ENCODE results near the gene NRCAM.
A peak's percentile ranks its signal among the peaks of the same experiment; 100 is the strongest.

NRCAM gene

DNA sequence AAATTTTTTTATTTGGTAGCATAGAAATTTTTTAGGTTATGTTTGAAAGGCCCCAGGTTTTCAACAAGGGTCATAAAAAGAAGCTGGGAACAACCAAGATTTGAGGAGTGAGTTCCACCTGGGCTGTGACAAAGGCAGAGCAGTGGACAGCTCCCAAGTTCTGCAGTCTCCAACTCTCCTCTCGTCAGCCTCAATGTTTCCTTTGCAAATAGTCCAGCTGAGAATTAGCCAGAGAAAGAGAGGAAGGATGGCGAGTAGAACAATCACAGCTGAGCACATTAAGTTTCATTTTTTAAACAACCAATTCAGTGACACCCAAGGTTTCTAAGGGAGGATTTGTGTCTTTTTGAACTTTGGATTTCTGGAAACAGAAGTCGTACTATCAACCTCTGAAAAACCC lies 143.2 kb downstream of the NRCAM start:
- no peak for DNase-seq (ENCODE audit: low spot score)
- TF ChIP-seq, protein P1, sequence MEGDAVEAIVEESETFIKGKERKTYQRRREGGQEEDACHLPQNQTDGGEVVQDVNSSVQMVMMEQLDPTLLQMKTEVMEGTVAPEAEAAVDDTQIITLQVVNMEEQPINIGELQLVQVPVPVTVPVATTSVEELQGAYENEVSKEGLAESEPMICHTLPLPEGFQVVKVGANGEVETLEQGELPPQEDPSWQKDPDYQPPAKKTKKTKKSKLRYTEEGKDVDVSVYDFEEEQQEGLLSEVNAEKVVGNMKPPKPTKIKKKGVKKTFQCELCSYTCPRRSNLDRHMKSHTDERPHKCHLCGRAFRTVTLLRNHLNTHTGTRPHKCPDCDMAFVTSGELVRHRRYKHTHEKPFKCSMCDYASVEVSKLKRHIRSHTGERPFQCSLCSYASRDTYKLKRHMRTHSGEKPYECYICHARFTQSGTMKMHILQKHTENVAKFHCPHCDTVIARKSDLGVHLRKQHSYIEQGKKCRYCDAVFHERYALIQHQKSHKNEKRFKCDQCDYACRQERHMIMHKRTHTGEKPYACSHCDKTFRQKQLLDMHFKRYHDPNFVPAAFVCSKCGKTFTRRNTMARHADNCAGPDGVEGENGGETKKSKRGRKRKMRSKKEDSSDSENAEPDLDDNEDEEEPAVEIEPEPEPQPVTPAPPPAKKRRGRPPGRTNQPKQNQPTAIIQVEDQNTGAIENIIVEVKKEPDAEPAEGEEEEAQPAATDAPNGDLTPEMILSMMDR (IDR thresholded peaks at IDR 0.05; ENCODE audit: borderline replicate concordance, control extremely low read depth, extremely low read depth, insufficient read depth, missing control alignments): no peak
- in situ Hi-C loops (cut with MboI; ENCODE audit: low sequenced_read_pairs, unreplicated experiment): no loop called here

DNA sequence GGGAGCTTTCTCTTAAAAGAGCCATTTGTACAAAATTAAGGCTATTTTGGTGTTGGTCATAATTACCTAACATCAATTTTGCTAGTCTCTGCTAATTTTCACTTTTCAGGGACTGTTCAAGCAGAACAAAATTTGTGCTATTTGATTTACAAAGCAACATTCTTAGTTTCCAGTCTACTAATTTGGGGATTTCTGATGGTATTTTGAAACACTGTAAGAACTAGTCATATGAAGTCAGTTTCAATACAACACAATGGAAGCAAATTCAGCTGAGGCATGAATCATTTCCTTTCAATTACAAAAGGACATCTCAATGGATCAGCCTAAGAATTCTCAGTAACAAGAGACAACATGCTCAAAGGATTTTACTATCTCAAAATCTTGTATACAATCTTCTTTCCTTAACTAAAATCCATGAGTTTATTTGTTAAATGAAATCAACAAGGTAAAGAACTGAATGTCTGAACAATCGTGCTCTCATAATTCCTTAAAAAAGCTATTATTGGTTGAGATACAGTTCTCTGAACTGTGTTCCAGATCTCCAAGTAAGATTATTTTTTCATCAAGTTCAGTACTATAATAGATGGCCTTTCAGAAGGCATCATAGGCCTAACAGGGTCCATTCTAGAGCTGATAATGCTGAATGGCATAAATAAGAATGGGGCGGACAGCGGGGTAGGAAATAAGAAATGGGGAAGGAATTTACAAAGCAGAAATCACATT lies 144.6 kb downstream of the NRCAM start:
- peak; percentile 36 for DNase-seq (ENCODE audit: low spot score)
- TF ChIP-seq, protein P1 (IDR thresholded peaks at IDR 0.05; ENCODE audit: borderline replicate concordance, control extremely low read depth, extremely low read depth, insufficient read depth, missing control alignments): no peak
- in situ Hi-C loops (cut with MboI; ENCODE audit: low sequenced_read_pairs, unreplicated experiment): no loop called here

GRCh38 chr7:108310351-108310750 lies 145.9 kb downstream of the NRCAM start:
- TF ChIP-seq, protein P1 (IDR thresholded peaks at IDR 0.05; ENCODE audit: borderline replicate concordance, control extremely low read depth, extremely low read depth, insufficient read depth, missing control alignments): peak; percentile 4
- DNase-seq (ENCODE audit: low spot score): no peak
- in situ Hi-C loops (cut with MboI; ENCODE audit: low sequenced_read_pairs, unreplicated experiment): no loop called here

GRCh38 chr7:108308903-108309302 lies 147.3 kb downstream of the NRCAM start:
- TF ChIP-seq, protein P1 (IDR thresholded peaks at IDR 0.05; ENCODE audit: borderline replicate concordance, control extremely low read depth, extremely low read depth, insufficient read depth, missing control alignments): no peak
- no peak for DNase-seq (ENCODE audit: low spot score)
- in situ Hi-C loops (cut with MboI; ENCODE audit: low sequenced_read_pairs, unreplicated experiment): no loop called here

DNA sequence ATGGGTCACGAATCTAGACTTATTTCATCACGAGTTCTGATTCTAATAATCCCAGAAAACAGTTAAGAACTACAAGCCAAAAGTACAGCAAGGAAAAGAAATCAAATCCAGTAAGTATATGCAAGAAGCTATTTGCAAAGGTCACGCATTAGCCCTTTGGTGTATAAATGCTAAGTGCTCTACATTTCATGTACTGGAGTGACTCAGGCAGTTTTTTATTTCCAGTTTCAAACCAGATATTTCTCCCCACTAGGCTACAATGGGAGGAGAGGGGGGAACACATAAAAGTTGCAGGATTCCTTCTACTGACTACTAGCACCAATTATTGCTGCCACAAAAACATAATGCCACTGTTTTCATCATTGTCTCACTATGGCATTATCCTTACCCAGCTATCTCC lies 148.0 kb downstream of the NRCAM start:
- in situ Hi-C loops (cut with MboI; ENCODE audit: low sequenced_read_pairs, unreplicated experiment): no loop called here
- DNase-seq (ENCODE audit: low spot score): no peak
- TF ChIP-seq, protein P1 (IDR thresholded peaks at IDR 0.05; ENCODE audit: borderline replicate concordance, control extremely low read depth, extremely low read depth, insufficient read depth, missing control alignments): no peak

DNA sequence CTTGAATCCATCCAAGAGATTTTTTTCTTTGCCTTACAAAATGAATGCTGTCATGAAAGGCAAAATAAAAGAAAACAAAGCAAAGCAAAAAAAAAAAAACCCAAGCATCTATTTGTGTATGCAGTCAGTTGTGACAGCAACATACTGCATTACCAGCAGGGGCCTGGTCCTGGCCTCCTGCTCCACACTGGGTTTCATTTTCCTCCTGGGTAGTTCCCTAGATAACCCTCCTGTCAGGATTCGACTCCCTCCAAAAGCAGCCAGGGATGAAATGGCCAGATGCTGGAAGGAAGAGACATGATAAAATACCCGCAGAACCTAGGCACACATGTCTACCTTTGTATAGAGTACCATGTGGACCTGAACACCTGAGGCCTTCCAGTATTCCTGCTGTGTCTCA lies 148.6 kb downstream of the NRCAM start:
- TF ChIP-seq, protein P1 (IDR thresholded peaks at IDR 0.05; ENCODE audit: borderline replicate concordance, control extremely low read depth, extremely low read depth, insufficient read depth, missing control alignments): no peak
- no peak for DNase-seq (ENCODE audit: low spot score)
- in situ Hi-C loops (cut with MboI; ENCODE audit: low sequenced_read_pairs, unreplicated experiment): no loop called here

Data from GM13976 (cell line).